ENCODE results near the gene PLPPR3.

DNA sequence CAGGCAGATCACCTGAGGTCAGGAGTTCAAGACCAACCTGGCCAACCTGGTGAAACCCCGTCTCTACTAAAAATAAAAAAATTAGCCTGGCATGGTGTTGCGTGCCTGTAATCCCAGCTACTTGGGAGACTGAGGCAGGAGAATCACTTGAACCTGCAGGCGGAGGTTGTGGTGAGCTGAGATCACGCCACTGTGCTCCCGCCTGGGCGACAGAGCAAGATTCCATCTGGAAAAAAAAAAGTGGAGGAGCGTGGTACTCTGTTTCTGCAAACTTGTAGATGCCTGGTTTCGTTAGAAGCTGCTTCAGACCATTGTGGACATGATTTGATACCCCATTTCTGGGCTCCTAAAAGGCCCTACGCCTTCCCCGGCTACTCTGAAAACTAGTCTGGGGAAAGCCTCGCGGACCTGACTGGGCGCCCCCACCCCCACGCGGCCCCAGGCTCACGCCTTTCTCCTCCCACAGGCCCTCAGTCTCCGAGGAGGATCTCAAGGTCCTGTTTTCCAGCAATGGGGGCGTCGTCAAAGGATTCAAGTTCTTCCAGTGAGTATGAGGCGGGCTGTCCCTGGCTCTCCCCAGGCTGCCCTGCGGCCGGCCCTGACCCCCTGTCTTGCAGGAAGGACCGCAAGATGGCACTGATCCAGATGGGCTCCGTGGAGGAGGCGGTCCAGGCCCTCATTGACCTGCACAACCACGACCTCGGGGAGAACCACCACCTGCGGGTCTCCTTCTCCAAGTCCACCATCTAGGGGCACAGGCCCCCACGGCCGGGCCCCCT, 11.5 kb downstream of the PLPPR3 start:
- no peak for TF ChIP-seq EZH2 (IDR thresholded peaks at IDR 0.05; ENCODE audit: low read length, missing control alignments)
- TF ChIP-seq, protein P1, sequence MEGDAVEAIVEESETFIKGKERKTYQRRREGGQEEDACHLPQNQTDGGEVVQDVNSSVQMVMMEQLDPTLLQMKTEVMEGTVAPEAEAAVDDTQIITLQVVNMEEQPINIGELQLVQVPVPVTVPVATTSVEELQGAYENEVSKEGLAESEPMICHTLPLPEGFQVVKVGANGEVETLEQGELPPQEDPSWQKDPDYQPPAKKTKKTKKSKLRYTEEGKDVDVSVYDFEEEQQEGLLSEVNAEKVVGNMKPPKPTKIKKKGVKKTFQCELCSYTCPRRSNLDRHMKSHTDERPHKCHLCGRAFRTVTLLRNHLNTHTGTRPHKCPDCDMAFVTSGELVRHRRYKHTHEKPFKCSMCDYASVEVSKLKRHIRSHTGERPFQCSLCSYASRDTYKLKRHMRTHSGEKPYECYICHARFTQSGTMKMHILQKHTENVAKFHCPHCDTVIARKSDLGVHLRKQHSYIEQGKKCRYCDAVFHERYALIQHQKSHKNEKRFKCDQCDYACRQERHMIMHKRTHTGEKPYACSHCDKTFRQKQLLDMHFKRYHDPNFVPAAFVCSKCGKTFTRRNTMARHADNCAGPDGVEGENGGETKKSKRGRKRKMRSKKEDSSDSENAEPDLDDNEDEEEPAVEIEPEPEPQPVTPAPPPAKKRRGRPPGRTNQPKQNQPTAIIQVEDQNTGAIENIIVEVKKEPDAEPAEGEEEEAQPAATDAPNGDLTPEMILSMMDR (conservative IDR thresholded peaks at IDR 0.05 in 1 of 2, IDR thresholded peaks at IDR 0.05 in 1 of 2; ENCODE audit: low read depth in 1 of 2, low read length in 2 of 2): no peak
